IMR-90 (cell line): ENCODE results near the gene MIEF1. TPM values are rescaled to one million over a fixed set of nuclear protein-coding genes. Genes with fewer than 3 reads are reported as not detected.

Source experiments
- ATAC-seq: fragments of 200-7000 bp; cut with Tn5 transposase; 2 replicates; pipeline ENCODE4 v1.9.1; 2020; ENCODE audit warnings: low read depth, mild to moderate bottlenecking, moderate library complexity
- BruUV-seq: library from RNA; stranded (reverse); fragments of 400-500 nt; replicated peaks from 2 replicates; lab custom pipeline; 2021; lab: Mats Ljungman, UMichigan
- CTCF ChIA-PET: fragments of 300-600 bp; formaldehyde crosslinking; extraction: SDS; loops from one replicate; lab custom pipeline; 2021; ENCODE audit warnings: antibody characterized with exemption; lab: Yijun Ruan, JAX
- POLR2A ChIA-PET: fragments of 300-600 bp; sonication (Branson Sonifier 250); formaldehyde crosslinking; loops from one replicate; lab custom pipeline; 2022; ENCODE audit warnings: antibody characterized with exemption; ENCODE audit not compliant: unreplicated experiment; lab: Charles Lee
- DNase-seq: peaks from one replicate; pipeline ENCODE4 v3.0.0; 2013
- H2AFZ ChIP-seq: replicated peaks from 2 replicates; pipeline ENCODE3; 2013; ENCODE audit warnings: low read length, mild to moderate bottlenecking; ENCODE audit not compliant: poor library complexity
- H2AK5ac ChIP-seq: 2 replicates; pipeline ENCODE4 v1.6.1; 2013; ENCODE audit warnings: low read depth, low read length, inconsistent platforms
- H2AK9ac ChIP-seq: replicated peaks from 2 replicates; pipeline ENCODE3; 2013; ENCODE audit warnings: mild to moderate bottlenecking, low read depth, low read length, moderate library complexity; ENCODE audit not compliant: poor library complexity
- H2BK120ac ChIP-seq: 2 replicates; pipeline ENCODE4 v1.6.1; 2013; ENCODE audit warnings: low read depth, low read length, inconsistent platforms
- H2BK15ac ChIP-seq: 3 replicates; pipeline ENCODE4 v1.6.1; 2013; ENCODE audit warnings: low read depth, low read length, inconsistent platforms
- H2BK20ac ChIP-seq: 2 replicates; pipeline ENCODE4 v1.6.1; 2013; ENCODE audit warnings: low read depth, mild to moderate bottlenecking, inconsistent platforms, low read length, moderate library complexity
- H2BK5ac ChIP-seq: 2 replicates; pipeline ENCODE4 v1.6.1; 2013; ENCODE audit warnings: mild to moderate bottlenecking, low read depth, low read length, inconsistent platforms; ENCODE audit not compliant: poor library complexity, severe bottlenecking
- H3K14ac ChIP-seq: replicated peaks from 2 replicates; pipeline ENCODE4 v1.6.1; 2013; ENCODE audit warnings: low read depth, low read length, inconsistent platforms
- H3K18ac ChIP-seq: 2 replicates; pipeline ENCODE4 v1.6.1; 2013; ENCODE audit warnings: low read depth, low read length, control low read depth
- H3K23ac ChIP-seq: 2 replicates; pipeline ENCODE4 v1.6.1; 2013; ENCODE audit warnings: low read depth, low read length, inconsistent platforms
- H3K27ac ChIP-seq: 2 replicates; pipeline ENCODE4 v1.5.1; 2013; ENCODE audit warnings: mild to moderate bottlenecking, control low read depth, low read length; ENCODE audit not compliant: insufficient read depth
- H3K27me3 ChIP-seq: 2 replicates; pipeline ENCODE4 v1.6.1; 2013; ENCODE audit warnings: low read length; ENCODE audit not compliant: control insufficient read depth, insufficient read depth
- H3K36me3 ChIP-seq: 2 replicates; pipeline ENCODE4 v1.6.1; 2013; ENCODE audit warnings: low read length, mixed read lengths; ENCODE audit not compliant: control insufficient read depth, insufficient read depth
- H3K4ac ChIP-seq: 2 replicates; pipeline ENCODE4 v1.6.1; 2013; ENCODE audit warnings: low read depth, low read length, inconsistent platforms
- H3K4me1 ChIP-seq: 2 replicates; pipeline ENCODE4 v1.6.1; 2013; ENCODE audit warnings: low read length, mixed read lengths; ENCODE audit not compliant: control insufficient read depth, insufficient read depth
- H3K4me2 ChIP-seq: 2 replicates; pipeline ENCODE4 v1.6.1; 2013; ENCODE audit warnings: low read depth, mild to moderate bottlenecking, control low read depth, low read length, moderate library complexity
- H3K4me3 ChIP-seq: 2 replicates; pipeline ENCODE4 v1.5.1; 2013; ENCODE audit warnings: low read depth, mild to moderate bottlenecking, control low read depth, low read length, moderate library complexity; ENCODE audit not compliant: insufficient read depth
- H3K56ac ChIP-seq: 2 replicates; pipeline ENCODE4 v1.6.1; 2013; ENCODE audit warnings: low read length, inconsistent platforms; ENCODE audit not compliant: insufficient read depth; ENCODE audit errors: extremely low read depth
- H3K79me1 ChIP-seq, 2 experiments: 2 replicates each; pipeline ENCODE4 v1.6.1; 2013; ENCODE audit warnings: low read length in 2 of 2, inconsistent platforms in 1 of 2, low read depth in 1 of 2
- H3K9ac ChIP-seq: 2 replicates; pipeline ENCODE4 v1.6.1; 2013; ENCODE audit warnings: low read depth, low read length, control low read depth
- H3K9me1 ChIP-seq: 2 replicates; pipeline ENCODE4 v1.6.1; 2013; ENCODE audit warnings: low read length, inconsistent platforms; ENCODE audit not compliant: insufficient read depth
- H3K9me3 ChIP-seq: 2 replicates; pipeline ENCODE4 v1.6.1; 2013; ENCODE audit warnings: low read length; ENCODE audit not compliant: control insufficient read depth, insufficient read depth
- H4K20me1 ChIP-seq: 2 replicates; pipeline ENCODE4 v1.6.1; 2013; ENCODE audit warnings: low read length, inconsistent platforms; ENCODE audit not compliant: insufficient read depth
- H4K5ac ChIP-seq: 2 replicates; pipeline ENCODE4 v1.6.1; 2013; ENCODE audit warnings: mild to moderate bottlenecking, low read depth, low read length, control low read depth
- H4K8ac ChIP-seq, 2 experiments: 2 replicates each; pipeline ENCODE4 v1.6.1; 2013; ENCODE audit warnings: low read depth in 2 of 2, low read length in 2 of 2, control low read depth in 1 of 2, inconsistent platforms in 1 of 2
- H4K91ac ChIP-seq: 2 replicates; pipeline ENCODE4 v1.6.1; 2013; ENCODE audit warnings: low read depth, low read length, inconsistent platforms; ENCODE audit not compliant: insufficient read depth
- BHLHE40 ChIP-seq: fragments of 150-350 bp; IDR thresholded peaks from 2 replicates; pipeline ENCODE4 v1.6.1; 2016; ENCODE audit warnings: mild to moderate bottlenecking, low read depth, low read length
- CEBPB ChIP-seq: IDR thresholded peaks from 2 replicates; pipeline ENCODE4 v1.6.1; 2012; ENCODE audit warnings: low read depth, low read length, improper control_type of control experiment
- FOS ChIP-seq: fragments of 150-350 bp; IDR thresholded peaks from 2 replicates; pipeline ENCODE4 v1.6.1; 2016; ENCODE audit warnings: low read depth, low read length
- MAFK ChIP-seq: IDR thresholded peaks from 2 replicates; pipeline ENCODE4 v1.6.1; 2012; ENCODE audit warnings: low read depth, low read length, improper control_type of control experiment
- MAZ ChIP-seq: IDR thresholded peaks from 2 replicates; pipeline ENCODE4 v1.6.1; 2012; ENCODE audit warnings: low read depth, mild to moderate bottlenecking, low read length, improper control_type of control experiment, moderate library complexity, borderline replicate concordance
- MXI1 ChIP-seq: IDR thresholded peaks from 2 replicates; pipeline ENCODE4 v1.6.1; 2012; ENCODE audit warnings: low read depth, mild to moderate bottlenecking, low read length, moderate library complexity, borderline replicate concordance
- NFE2L2 ChIP-seq: fragments of 150-350 bp; IDR thresholded peaks from 2 replicates; pipeline ENCODE4 v1.6.1; 2016; ENCODE audit warnings: low read depth, mild to moderate bottlenecking, low read length
- POLR2A ChIP-seq: IDR thresholded peaks from 2 replicates; pipeline ENCODE4 v1.6.1; 2012; ENCODE audit warnings: mild to moderate bottlenecking, low read depth, low read length
- RAD21 ChIP-seq: IDR thresholded peaks from 2 replicates; pipeline ENCODE4 v1.6.1; 2012; ENCODE audit warnings: low read length, improper control_type of control experiment
- RCOR1 ChIP-seq: IDR thresholded peaks from 2 replicates; pipeline ENCODE4 v1.6.1; 2012; ENCODE audit warnings: mild to moderate bottlenecking, low read length, improper control_type of control experiment; ENCODE audit not compliant: insufficient replicate concordance
- RFX5 ChIP-seq: IDR thresholded peaks from 2 replicates; pipeline ENCODE4 v1.8.0; 2012; ENCODE audit warnings: low read depth, mild to moderate bottlenecking, low read length, moderate library complexity
- SMC3 ChIP-seq: fragments of 150-350 bp; IDR thresholded peaks from 2 replicates; pipeline ENCODE4 v1.6.1; 2016; ENCODE audit warnings: low read depth, mild to moderate bottlenecking, antibody characterized with exemption, low read length, moderate library complexity
- WGBS, 2 experiments: methylation state at CpG; one replicate each; pipeline versions ENCODE4 v1.1.5 to v1.1.7; 2013; ENCODE audit warnings: missing lambda C conversion rate in 2 of 2; ENCODE audit not compliant: insufficient read length in 1 of 2; ENCODE audit errors: extremely low coverage in 2 of 2; 5-methylcytosine and 5-hydroxymethylcytosine counted together
- dilution Hi-C: fragments of 300-500 bp; cut with HindIII; formaldehyde crosslinking; loops from one replicate; pipeline ENCODE4 v1.14.3; 2018; ENCODE audit warnings: low sequenced_read_pairs; ENCODE audit not compliant: unreplicated experiment
- in situ Hi-C: fragments of 300-500 bp; cut with MboI; formaldehyde crosslinking; loops from 3 replicates; pipeline ENCODE4 v1.14.3; 2019; ENCODE audit warnings: low sequenced_read_pairs, inconsistent platforms, mixed read lengths
- intact Hi-C: fragments of 100-400 bp; cut with micrococcal nuclease; formaldehyde crosslinking; loops from 2 replicates; pipeline ENCODE4 v1.10.0; 2022
- polyA plus RNA-seq, 3 experiments: library from polyadenylated mRNA; depleted of rRNA; stranded (reverse); fragments of >200 nt; gene quantifications; 2 replicates each; pipeline ENCODE4 v1.2.3, GENCODE V29; 2012; ENCODE audit warnings: low replicate concordance in 1 of 3
- total RNA-seq: library from RNA; depleted of rRNA; stranded (reverse); fragments of >200 nt; gene quantifications from 2 replicates; pipeline ENCODE4 v1.2.3, GENCODE V29; 2012
- TF ChIP-seq, protein P1 (sequence below): fragments of 150-350 bp; IDR thresholded peaks from 2 replicates; pipeline ENCODE4 v1.6.1; 2016; ENCODE audit warnings: low read depth, mild to moderate bottlenecking, low read length, moderate library complexity, borderline replicate concordance
- TF ChIP-seq, protein P2 (sequence below): fragments of 150-350 bp; IDR thresholded peaks from 2 replicates; pipeline ENCODE4 v1.6.1; 2017; ENCODE audit warnings: mild to moderate bottlenecking, antibody characterized with exemption, low read length, low read depth
- TF ChIP-seq, protein P3 (sequence below): conservative IDR thresholded peaks from 2 replicates; pipeline ENCODE4 v1.5.1; 2012; ENCODE audit warnings: mild to moderate bottlenecking, low read depth, low read length, improper control_type of control experiment

Gene MIEF1
- total and polyA plus RNA-seq, 2 of the 4 experiments (the other 2 are of a cell fraction) = 9.7 to 16.9 TPM

DNA sequence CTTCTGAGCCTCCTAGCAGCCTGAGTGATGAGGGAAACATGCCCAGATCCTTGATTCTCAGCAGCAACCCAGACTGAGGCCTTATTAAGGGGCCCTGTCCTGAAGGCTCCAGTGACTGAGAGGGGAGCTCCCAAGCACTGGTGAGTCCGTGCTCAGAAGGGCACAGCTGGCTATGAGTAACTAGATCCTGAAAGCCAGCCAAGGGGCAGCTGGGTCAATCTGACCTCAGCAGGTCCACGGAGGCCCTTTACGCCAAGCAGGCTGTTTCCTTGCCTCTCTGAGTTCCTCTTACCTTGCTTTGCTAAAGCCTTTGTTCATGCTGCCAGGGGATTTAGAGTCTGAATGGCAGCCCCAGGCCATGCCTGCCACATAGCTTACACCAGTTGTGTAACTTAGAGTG lies 19.3 kb upstream of the MIEF1 start:
- H4K91ac ChIP-seq = no peak overlapping the region
- no peak for TF ChIP-seq MAFK
- TF ChIP-seq RCOR1 = no peak
- no peak for TF ChIP-seq MXI1
- TF ChIP-seq RFX5 = no peak
- TF ChIP-seq, protein P1, sequence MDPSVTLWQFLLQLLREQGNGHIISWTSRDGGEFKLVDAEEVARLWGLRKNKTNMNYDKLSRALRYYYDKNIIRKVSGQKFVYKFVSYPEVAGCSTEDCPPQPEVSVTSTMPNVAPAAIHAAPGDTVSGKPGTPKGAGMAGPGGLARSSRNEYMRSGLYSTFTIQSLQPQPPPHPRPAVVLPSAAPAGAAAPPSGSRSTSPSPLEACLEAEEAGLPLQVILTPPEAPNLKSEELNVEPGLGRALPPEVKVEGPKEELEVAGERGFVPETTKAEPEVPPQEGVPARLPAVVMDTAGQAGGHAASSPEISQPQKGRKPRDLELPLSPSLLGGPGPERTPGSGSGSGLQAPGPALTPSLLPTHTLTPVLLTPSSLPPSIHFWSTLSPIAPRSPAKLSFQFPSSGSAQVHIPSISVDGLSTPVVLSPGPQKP = no peak
- TF ChIP-seq, protein P2, sequence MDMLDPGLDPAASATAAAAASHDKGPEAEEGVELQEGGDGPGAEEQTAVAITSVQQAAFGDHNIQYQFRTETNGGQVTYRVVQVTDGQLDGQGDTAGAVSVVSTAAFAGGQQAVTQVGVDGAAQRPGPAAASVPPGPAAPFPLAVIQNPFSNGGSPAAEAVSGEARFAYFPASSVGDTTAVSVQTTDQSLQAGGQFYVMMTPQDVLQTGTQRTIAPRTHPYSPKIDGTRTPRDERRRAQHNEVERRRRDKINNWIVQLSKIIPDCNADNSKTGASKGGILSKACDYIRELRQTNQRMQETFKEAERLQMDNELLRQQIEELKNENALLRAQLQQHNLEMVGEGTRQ = no peak
- no peak for TF ChIP-seq FOS
- TF ChIP-seq BHLHE40 = no peak
- TF ChIP-seq SMC3 = no peak
- no peak for TF ChIP-seq NFE2L2
- no peak for TF ChIP-seq POLR2A
- no peak for TF ChIP-seq MAZ
- TF ChIP-seq, protein P3, sequence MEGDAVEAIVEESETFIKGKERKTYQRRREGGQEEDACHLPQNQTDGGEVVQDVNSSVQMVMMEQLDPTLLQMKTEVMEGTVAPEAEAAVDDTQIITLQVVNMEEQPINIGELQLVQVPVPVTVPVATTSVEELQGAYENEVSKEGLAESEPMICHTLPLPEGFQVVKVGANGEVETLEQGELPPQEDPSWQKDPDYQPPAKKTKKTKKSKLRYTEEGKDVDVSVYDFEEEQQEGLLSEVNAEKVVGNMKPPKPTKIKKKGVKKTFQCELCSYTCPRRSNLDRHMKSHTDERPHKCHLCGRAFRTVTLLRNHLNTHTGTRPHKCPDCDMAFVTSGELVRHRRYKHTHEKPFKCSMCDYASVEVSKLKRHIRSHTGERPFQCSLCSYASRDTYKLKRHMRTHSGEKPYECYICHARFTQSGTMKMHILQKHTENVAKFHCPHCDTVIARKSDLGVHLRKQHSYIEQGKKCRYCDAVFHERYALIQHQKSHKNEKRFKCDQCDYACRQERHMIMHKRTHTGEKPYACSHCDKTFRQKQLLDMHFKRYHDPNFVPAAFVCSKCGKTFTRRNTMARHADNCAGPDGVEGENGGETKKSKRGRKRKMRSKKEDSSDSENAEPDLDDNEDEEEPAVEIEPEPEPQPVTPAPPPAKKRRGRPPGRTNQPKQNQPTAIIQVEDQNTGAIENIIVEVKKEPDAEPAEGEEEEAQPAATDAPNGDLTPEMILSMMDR = no peak
- TF ChIP-seq CEBPB = no peak
- TF ChIP-seq RAD21 = no peak
- dilution Hi-C loops = no loop called here
- ATAC-seq (peak; percentile 55), DNase-seq (peak; percentile 64)
- BruUV-seq = no TSS peak
- no peak overlapping the region for H3K14ac ChIP-seq
- no peaks in the 10 kb centered on the region for H4K20me1 ChIP-seq
- no peak overlapping the region for H3K23ac ChIP-seq
- H4K5ac ChIP-seq = no peak overlapping the region
- no peaks in the 10 kb centered on the region for H3K4me1 ChIP-seq
- H3K9me1 ChIP-seq = no peaks in the 10 kb centered on the region
- no peak overlapping the region for H3K4me3 ChIP-seq
- H3K18ac ChIP-seq = no peak overlapping the region
- in situ Hi-C loops = no loop called here
- no peak overlapping the region for H2BK5ac ChIP-seq
- H2AFZ ChIP-seq = no peak overlapping the region
- H4K8ac ChIP-seq = no peak overlapping the region
- H3K27ac ChIP-seq = no peak overlapping the region
- H3K9ac ChIP-seq = no peak overlapping the region
- intact Hi-C loops = no loop called here
- CTCF ChIA-PET = interaction anchor here (0.8 to 1.5 kb wide), 2 partner anchors 11 kb away, joined by 3 to 5 read pairs; no protein-coding TSS in a partner anchor
- no peak overlapping the region for H3K56ac ChIP-seq
- POLR2A ChIA-PET = no interaction called here
- no peak overlapping the region for H3K4ac ChIP-seq
- no peak overlapping the region for H2AK5ac ChIP-seq
- no peak overlapping the region for H3K4me2 ChIP-seq
- H3K9me3 ChIP-seq = no peaks in the 10 kb centered on the region
- WGBS, 2 experiments = no CpG with 5 or more reads among the region's 3 CpGs
- no peak overlapping the region for H2BK15ac ChIP-seq
- H2BK120ac ChIP-seq = no peak overlapping the region
- no peaks in the 10 kb centered on the region for H3K36me3 ChIP-seq
- H3K79me1 ChIP-seq = no peaks in the 10 kb centered on the region
- H2AK9ac ChIP-seq = peak overlapping the region; percentile 42
- no peak overlapping the region for H2BK20ac ChIP-seq
- peaks cover 10% of the 10 kb centered on the region for H3K27me3 ChIP-seq
